GM21360 (cell line): ENCODE data around the gene MAP3K3.
A peak's percentile ranks its signal among the peaks of the same experiment; 100 is the strongest.
"Not testable (repeated sequence)": the region's sequence is repeated elsewhere in the genome, so short reads cannot be mapped to it uniquely, and the experiment has no call there.

Experiments
- ATAC-seq: cut with Tn5 transposase; IDR thresholded peaks from one replicate; pipeline ENCODE4 v1.9.1; 2021; ENCODE audit warnings: mild to moderate bottlenecking, moderate library complexity; ENCODE audit not compliant: unreplicated experiment

The MAP3K3 gene

GRCh38 chr17:63703556-63704258, 81.5 kb downstream of the MAP3K3 start:
- no peak for ATAC-seq

- no peak for ATAC-seq
Measured at GRCh38 chr17:63704259-63704576, 82.0 kb downstream of the MAP3K3 start.

GRCh38 chr17:63704836-63705235, 82.6 kb downstream of the MAP3K3 start:
- no peak for ATAC-seq

GRCh38 chr17:63705657-63706056, 83.4 kb downstream of the MAP3K3 start:
- ATAC-seq, result no peak

- no peak for ATAC-seq
Measured at GRCh38 chr17:63706336-63707082, 84.3 kb downstream of the MAP3K3 start.

GRCh38 chr17:63707151-63707550, 84.9 kb downstream of the MAP3K3 start:
- no peak for ATAC-seq

- no peak for ATAC-seq
Measured at GRCh38 chr17:63709110-63709509, 86.9 kb downstream of the MAP3K3 start.

- ATAC-seq, result no peak
Measured at GRCh38 chr17:63714550-63715277, 92.5 kb downstream of the MAP3K3 start.

- ATAC-seq, result no peak
Measured at GRCh38 chr17:63716426-63716825, 94.2 kb downstream of the MAP3K3 start.

- ATAC-seq, result no peak
Measured at GRCh38 chr17:63718988-63719387, 96.8 kb downstream of the MAP3K3 start.

GRCh38 chr17:63720194-63720593, 98.0 kb downstream of the MAP3K3 start:
- not testable (repeated sequence) for ATAC-seq

- no peak for ATAC-seq
Measured at GRCh38 chr17:63722403-63722802, 100.2 kb downstream of the MAP3K3 start.

GRCh38 chr17:63735691-63736090, 113.5 kb downstream of the MAP3K3 start:
- no peak for ATAC-seq

- no peak for ATAC-seq
Measured at GRCh38 chr17:63740464-63741142, 118.4 kb downstream of the MAP3K3 start.

- no peak for ATAC-seq
Measured at GRCh38 chr17:63741143-63741407, 118.9 kb downstream of the MAP3K3 start.

- peak; percentile 86 for ATAC-seq
Measured at GRCh38 chr17:63741408-63742173, 119.4 kb downstream of the MAP3K3 start, which contains the start of gene STRADA. Gene STRADA (minus strand): TSS chr17:63741799. CDS start chr17:63728369, 13,430 bp downstream.
